ENCODE measurements around the gene RGL1.

The RGL1 gene

GRCh38 chr1:183817576-183818288 lies 12.8 kb downstream of the RGL1 start:
- no peak for DNase-seq (ENCODE audit: low read depth)
- TF ChIP-seq, protein P1, sequence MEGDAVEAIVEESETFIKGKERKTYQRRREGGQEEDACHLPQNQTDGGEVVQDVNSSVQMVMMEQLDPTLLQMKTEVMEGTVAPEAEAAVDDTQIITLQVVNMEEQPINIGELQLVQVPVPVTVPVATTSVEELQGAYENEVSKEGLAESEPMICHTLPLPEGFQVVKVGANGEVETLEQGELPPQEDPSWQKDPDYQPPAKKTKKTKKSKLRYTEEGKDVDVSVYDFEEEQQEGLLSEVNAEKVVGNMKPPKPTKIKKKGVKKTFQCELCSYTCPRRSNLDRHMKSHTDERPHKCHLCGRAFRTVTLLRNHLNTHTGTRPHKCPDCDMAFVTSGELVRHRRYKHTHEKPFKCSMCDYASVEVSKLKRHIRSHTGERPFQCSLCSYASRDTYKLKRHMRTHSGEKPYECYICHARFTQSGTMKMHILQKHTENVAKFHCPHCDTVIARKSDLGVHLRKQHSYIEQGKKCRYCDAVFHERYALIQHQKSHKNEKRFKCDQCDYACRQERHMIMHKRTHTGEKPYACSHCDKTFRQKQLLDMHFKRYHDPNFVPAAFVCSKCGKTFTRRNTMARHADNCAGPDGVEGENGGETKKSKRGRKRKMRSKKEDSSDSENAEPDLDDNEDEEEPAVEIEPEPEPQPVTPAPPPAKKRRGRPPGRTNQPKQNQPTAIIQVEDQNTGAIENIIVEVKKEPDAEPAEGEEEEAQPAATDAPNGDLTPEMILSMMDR (IDR thresholded peaks at IDR 0.05; ENCODE audit: insufficient read depth, low read depth, low read length, missing control alignments): no peak
- H3K4me3 ChIP-seq (ENCODE audit: low read depth, low read length): no peak overlapping the region

DNA sequence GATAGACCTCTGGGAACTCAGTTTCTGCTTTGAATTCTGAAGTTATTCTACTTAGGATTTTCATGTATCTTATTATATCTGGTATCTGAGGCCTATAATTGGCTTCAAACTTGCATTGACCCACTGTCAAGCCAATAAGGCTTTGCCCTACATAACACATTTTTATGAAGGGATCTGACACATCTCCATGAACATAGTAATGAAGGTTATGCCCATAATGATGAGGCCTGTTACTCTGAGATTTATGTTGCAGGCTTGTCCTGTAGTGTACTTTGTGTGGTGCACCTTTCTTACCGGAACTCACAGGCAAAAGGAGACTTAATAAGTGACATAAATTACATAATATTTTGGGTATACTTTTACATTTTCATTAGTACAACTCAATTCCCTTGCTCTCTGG lies 14.1 kb downstream of the RGL1 start:
- TF ChIP-seq, protein P1 (IDR thresholded peaks at IDR 0.05; ENCODE audit: insufficient read depth, low read depth, low read length, missing control alignments): no peak
- no peak overlapping the region for H3K4me3 ChIP-seq (ENCODE audit: low read depth, low read length)
- DNase-seq (ENCODE audit: low read depth): no peak

DNA sequence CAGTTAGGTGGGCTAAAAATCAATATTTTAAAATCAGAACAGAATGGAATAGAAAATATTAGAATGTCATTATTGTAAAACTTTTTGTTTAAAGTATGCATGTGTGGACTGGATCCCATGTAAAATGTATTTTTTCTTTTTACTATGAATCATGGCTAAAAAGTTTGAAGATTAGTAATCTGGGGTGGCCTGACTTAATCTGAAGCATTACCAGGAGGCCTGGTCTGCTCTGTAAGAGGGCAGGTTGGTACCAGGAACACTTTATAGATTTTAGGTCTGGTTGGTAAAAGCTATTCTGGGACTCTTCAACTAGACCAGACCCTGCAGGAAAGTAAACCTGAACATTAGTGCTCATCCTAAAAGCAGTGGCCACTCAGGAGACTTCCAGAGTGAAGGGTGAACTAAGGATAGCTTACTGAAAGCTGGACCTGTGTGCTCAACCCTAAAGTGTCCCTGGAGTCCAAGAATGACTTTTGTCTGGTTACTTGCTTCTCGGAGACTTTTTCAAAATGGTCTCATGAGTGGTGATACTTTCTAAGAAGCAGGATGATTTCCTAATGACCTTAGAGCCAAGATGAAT lies 16.5 kb downstream of the RGL1 start:
- TF ChIP-seq, protein P1 (IDR thresholded peaks at IDR 0.05; ENCODE audit: insufficient read depth, low read depth, low read length, missing control alignments): no peak

GRCh38 chr1:183821889-183822611 lies 17.1 kb downstream of the RGL1 start:
- DNase-seq (ENCODE audit: low read depth): no peak
- TF ChIP-seq, protein P1 (IDR thresholded peaks at IDR 0.05; ENCODE audit: insufficient read depth, low read depth, low read length, missing control alignments): no peak

More for the DNA sequence above, 16.5 kb downstream of the RGL1 start:
- H3K4me3 ChIP-seq (ENCODE audit: low read depth, low read length): no peak overlapping the region
- no peak for DNase-seq (ENCODE audit: low read depth)

DNA sequence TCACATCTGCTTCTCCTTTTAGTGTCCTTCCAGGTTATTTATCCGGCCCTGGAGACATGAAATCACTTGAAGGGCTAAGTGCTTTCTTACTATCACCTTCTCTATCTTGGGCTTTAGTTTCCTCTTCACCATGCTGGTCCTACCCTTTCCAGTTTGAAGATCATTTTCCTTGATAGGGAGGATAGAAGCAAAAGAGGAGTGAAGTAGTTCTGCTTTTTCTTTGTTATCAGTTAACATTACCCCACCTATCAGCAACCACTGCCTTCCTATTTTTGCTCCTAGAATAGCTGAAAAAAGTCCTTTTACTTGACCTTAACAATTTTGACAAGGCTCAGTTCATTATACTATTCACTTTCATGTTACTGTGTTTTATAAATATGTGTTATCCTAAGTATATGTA lies 19.4 kb downstream of the RGL1 start:
- TF ChIP-seq, protein P1 (IDR thresholded peaks at IDR 0.05; ENCODE audit: insufficient read depth, low read depth, low read length, missing control alignments): no peak
- no peak for DNase-seq (ENCODE audit: low read depth)
- no peak overlapping the region for H3K4me3 ChIP-seq (ENCODE audit: low read depth, low read length)

More at GRCh38 chr1:183821889-183822611, 17.1 kb downstream of the RGL1 start:
- H3K4me3 ChIP-seq (ENCODE audit: low read depth, low read length): no peak overlapping the region

- H3K4me3 ChIP-seq (ENCODE audit: low read depth, low read length): no peak overlapping the region
- TF ChIP-seq, protein P1 (IDR thresholded peaks at IDR 0.05; ENCODE audit: insufficient read depth, low read depth, low read length, missing control alignments): no peak
- DNase-seq (ENCODE audit: low read depth): no peak
Observed at GRCh38 chr1:183827801-183828200, 22.9 kb downstream of the RGL1 start.
